Right lobe of liver (tissue), 6 donors: ENCODE measurements around the gene DRC7. TPM values are rescaled to one million over a fixed set of nuclear protein-coding genes. Genes with fewer than 3 reads are reported as not detected.
"Not testable (repeated sequence)": the region's sequence is repeated elsewhere in the genome, so short reads cannot be mapped to it uniquely, and the experiment has no call there.

Source experiments
- ATAC-seq, 4 donors: fragments of 200-7000 bp; cut with Tn5 transposase; one replicate each; pipeline ENCODE4 v1.9.1; 2020; ENCODE audit warnings: mild to moderate bottlenecking in 4 of 4, moderate library complexity in 4 of 4
- DNase-seq, 3 donors: peaks; one replicate each; pipeline ENCODE4 v3.0.0-alpha.2; 2020
- H3K27ac ChIP-seq, 3 donors: fragments of 200-600 bp; one replicate each; pipeline ENCODE4 v1.8.0; 2022
- H3K27me3 ChIP-seq, 2 donors: fragments of 200-600 bp; one replicate each; pipeline ENCODE4 v1.8.0; 2022
- H3K36me3 ChIP-seq, 4 donors: fragments of 200-600 bp; sonication (generic) in 1 of 4; one replicate each; pipeline versions ENCODE4 v1.5.1 to v1.8.0; 2017 to 2022; ENCODE audit warnings: control low read depth in 1 of 4
- H3K4me1 ChIP-seq, 4 donors: fragments of 200-600 bp; sonication (generic) in 1 of 4; one replicate each; pipeline versions ENCODE4 v1.5.1 to v1.8.0; 2017 to 2022; ENCODE audit warnings: control low read depth in 1 of 4
- H3K4me3 ChIP-seq, 3 donors: fragments of 200-600 bp; one replicate each; pipeline ENCODE4 v1.8.0; 2022
- H3K9me3 ChIP-seq, 4 donors: fragments of 200-600 bp; sonication (generic) in 1 of 4; one replicate each; pipeline versions ENCODE4 v1.5.1 to v1.8.0; 2017 to 2022; ENCODE audit warnings: control low read depth in 1 of 4
- CTCF ChIP-seq, 4 donors: fragments of 200-600 bp in 3 of 4; fragments of 450-650 bp in 1 of 4; IDR thresholded peaks; one replicate each; pipeline versions ENCODE4 v1.5.1 to v1.8.0; 2016 to 2022; ENCODE audit warnings: antibody characterized with exemption in 4 of 4, mild to moderate bottlenecking in 2 of 4
- POLR2A ChIP-seq: fragments of 450-650 bp; IDR thresholded peaks from one replicate; pipeline ENCODE4 v1.6.1; 2017; ENCODE audit warnings: antibody characterized with exemption, mild to moderate bottlenecking
- WGBS: methylation state at CpG from one replicate; pipeline ENCODE4 v1.1.6; 2018; ENCODE audit warnings: low coverage, low lambda C conversion rate; ENCODE audit not compliant: insufficient coverage; ENCODE audit errors: missing lambda C conversion rate; 5-methylcytosine and 5-hydroxymethylcytosine counted together
- intact Hi-C, 2 donors: fragments of 100-400 bp; cut with DNase I; formaldehyde crosslinking; loops; one replicate each; pipeline versions ENCODE4 v1.11.2 to v1.14.1; 2022
- total RNA-seq, 6 experiments: library from RNA; depleted of rRNA in 2 of 6; stranded (reverse); fragments of >200 nt in 2 of 6; fragmentation: NEBNext Ultra II Directional in 3 of 6; extraction: Animal tissue kit (Norgen Biotek cat#: 25700) in 3 of 6; gene quantifications; one replicate each; pipeline versions ENCODE4 v1.1.0 to v1.2.4, GENCODE V29; 2016 to 2023
- donor health status: DM: no; HTN: yes; CAD: no.
- donor health status: DM: no; HTN: no; CAD: no.
- donor health status: DM: no; HTN: no; CAD: no.
- donor health status: DM: no; HTN: yes; CAD: no.
- donor health status: DM: no; HTN: yes; CAD: no.

The DRC7 gene
- total RNA-seq, 6 experiments from 2014 or later = 0.06 to 0.37 (median 0.19) TPM

GRCh38 chr16:57711993-57712392 lies 17.4 kb downstream of the DRC7 start:
- DNase-seq (no peak), ATAC-seq (no peak)
- no peaks in the 10 kb centered on the region for H3K9me3 ChIP-seq
- H3K27ac ChIP-seq = no peak overlapping the region
- intact Hi-C loops = loop anchor here in 1 of 2 donors (10.0 kb wide), 1 partner anchor 137 kb away; no protein-coding TSS in a partner anchor
- no peaks in the 10 kb centered on the region for H3K4me1 ChIP-seq
- 94% methylated on average over 3 of the region's 3 CpGs for WGBS
- TF ChIP-seq POLR2A (no peak), CTCF (IDR thresholded peaks at IDR 0.05) (no peak)
- no peaks in the 10 kb centered on the region for H3K27me3 ChIP-seq
- no peaks in the 10 kb centered on the region for H3K36me3 ChIP-seq
- no peak overlapping the region for H3K4me3 ChIP-seq

GRCh38 chr16:57712569-57712968 lies 18.0 kb downstream of the DRC7 start:
- H3K36me3 ChIP-seq, DNase-seq, ATAC-seq, H3K27me3 ChIP-seq, H3K27ac ChIP-seq, H3K9me3 ChIP-seq, H3K4me1 ChIP-seq, H3K4me3 ChIP-seq: not testable (repeated sequence)
- intact Hi-C loops = loop anchor here in 1 of 2 donors (10.0 kb wide), 1 partner anchor 138 kb away; no protein-coding TSS in a partner anchor
- 86% methylated on average over 5 of the region's 6 CpGs for WGBS

- H3K27me3 ChIP-seq = no peaks in the 10 kb centered on the region
- no peaks in the 10 kb centered on the region for H3K4me1 ChIP-seq
- H3K4me3 ChIP-seq = no peak overlapping the region
- intact Hi-C loops = loop anchor here in 1 of 2 donors (10.0 kb wide), 1 partner anchor 139 kb away; no protein-coding TSS in a partner anchor
- 92% methylated on average over 7 of the region's 8 CpGs for WGBS
- DNase-seq (no peak), ATAC-seq (no peak)
- no peaks in the 10 kb centered on the region for H3K9me3 ChIP-seq
- TF ChIP-seq CTCF (IDR thresholded peaks at IDR 0.05) = no peak
- TF ChIP-seq POLR2A = no peak
- no peak overlapping the region for H3K27ac ChIP-seq
- H3K36me3 ChIP-seq = no peaks in the 10 kb centered on the region
These were observed 19.0 kb downstream of the DRC7 start for GRCh38 chr16:57713596-57713995.

DNA sequence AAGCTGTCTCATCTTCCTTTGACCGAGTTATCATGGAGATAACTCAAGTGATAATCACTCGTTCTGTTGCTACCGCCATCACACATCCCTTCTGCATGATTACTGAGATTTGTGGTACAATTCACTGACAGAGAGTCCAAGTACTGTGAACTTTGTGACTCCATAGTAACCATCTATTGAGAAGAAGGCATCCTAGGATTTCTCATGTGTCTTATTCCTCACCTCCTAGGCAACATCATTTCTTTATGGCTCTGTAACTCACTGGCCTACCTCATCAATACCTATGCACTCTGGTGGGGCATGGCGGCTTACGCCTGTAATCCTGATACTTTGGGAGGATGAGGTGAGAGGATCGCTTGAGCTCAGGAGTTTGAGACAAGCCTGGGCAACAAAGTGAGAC lies 19.4 kb downstream of the DRC7 start:
- no peaks in the 10 kb centered on the region for H3K36me3 ChIP-seq
- no peaks in the 10 kb centered on the region for H3K4me1 ChIP-seq
- no peak overlapping the region for H3K4me3 ChIP-seq
- no peaks in the 10 kb centered on the region for H3K27me3 ChIP-seq
- intact Hi-C loops = loop anchor here in 1 of 2 donors (10.0 kb wide), 1 partner anchor 139 kb away; no protein-coding TSS in a partner anchor
- ATAC-seq = no peak
- H3K9me3 ChIP-seq = no peaks in the 10 kb centered on the region
- DNase-seq = no peak
- H3K27ac ChIP-seq = no peak overlapping the region
- no peak for TF ChIP-seq POLR2A
- TF ChIP-seq CTCF (IDR thresholded peaks at IDR 0.05) = no peak
- WGBS = 88% methylated on average over 6 of the region's 6 CpGs

DNA sequence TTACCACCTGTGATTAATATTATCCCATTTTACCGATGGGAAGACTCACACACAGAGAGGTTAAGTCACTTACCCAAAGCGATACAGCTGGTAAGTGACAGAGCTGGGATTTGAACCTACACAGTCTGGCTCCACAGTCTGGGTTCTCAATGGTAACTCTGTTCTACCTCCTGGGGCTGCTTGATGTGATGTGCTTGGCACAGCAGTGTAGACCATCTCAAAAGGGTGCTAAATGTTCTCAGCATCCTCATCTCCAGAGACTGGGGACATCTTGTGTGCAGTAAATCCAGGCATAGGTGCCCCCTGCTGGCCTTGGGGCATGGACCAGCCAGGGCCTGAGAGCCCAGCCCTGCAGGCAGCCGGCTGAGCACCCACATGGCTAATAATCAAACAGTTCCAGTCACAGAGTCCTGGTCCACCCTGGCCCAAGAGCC lies 25.6 kb downstream of the DRC7 start:
- ATAC-seq = peak; percentile 98 to 99 (median 98)
- no peak overlapping the region for H3K27ac ChIP-seq
- H3K4me3 ChIP-seq = no peak overlapping the region
- H3K9me3 ChIP-seq = no peaks in the 10 kb centered on the region
- DNase-seq = peak; percentile 84 to 86 (median 85)
- no peaks in the 10 kb centered on the region for H3K4me1 ChIP-seq
- no peaks in the 10 kb centered on the region for H3K27me3 ChIP-seq
- peak; percentile 79 to 91 (median 87) for TF ChIP-seq CTCF (IDR thresholded peaks at IDR 0.05)
- no peak for TF ChIP-seq POLR2A
- intact Hi-C loops = loop anchor here (5.0 kb wide), 3 partner anchors 68 to 143 kb away; no protein-coding TSS in a partner anchor
- H3K36me3 ChIP-seq = no peaks in the 10 kb centered on the region
- WGBS = 72% methylated on average over 2 of the region's 3 CpGs
